NCI-H345 (cell line): ENCODE data around the gene HOXD13.

Experiments used
- DNase-seq: peaks from one replicate; lab custom pipeline; 2025; lab: John Stamatoyannopoulos, UW

Gene HOXD13

GRCh38 chr2:176106581-176107539 lies 14.3 kb downstream of the HOXD13 start, which contains the start of gene HOXD11:
HOXD11 (plus strand) TSS chr2:176107280; CDS start chr2:176107356, 76 bp downstream.
- peak; percentile 70 for DNase-seq

GRCh38 chr2:176107731-176108181 lies 15.2 kb downstream of the HOXD13 start:
- peak; percentile 23 for DNase-seq

- no peak for DNase-seq
Observed at GRCh38 chr2:176109192-176109901, 16.8 kb downstream of the HOXD13 start.

- DNase-seq = no peak
Observed at GRCh38 chr2:176109946-176110345, 17.4 kb downstream of the HOXD13 start.

GRCh38 chr2:176110415-176111308 lies 18.1 kb downstream of the HOXD13 start:
- DNase-seq = no peak

GRCh38 chr2:176111309-176111663 lies 18.8 kb downstream of the HOXD13 start:
- DNase-seq = no peak

GRCh38 chr2:176111846-176112374 lies 19.4 kb downstream of the HOXD13 start:
- DNase-seq = no peak

- DNase-seq = no peak
Observed at GRCh38 chr2:176112375-176113302, 20.1 kb downstream of the HOXD13 start.

- DNase-seq = peak; percentile 82
Observed at GRCh38 chr2:176114120-176114929, 21.8 kb downstream of the HOXD13 start.

- no peak for DNase-seq
Observed at GRCh38 chr2:176114930-176115625, 22.6 kb downstream of the HOXD13 start.

GRCh38 chr2:176115883-176116813 lies 23.6 kb downstream of the HOXD13 start, which contains the start of gene HOXD10:
HOXD10 (plus strand) TSS chr2:176116778; CDS start chr2:176116834, 56 bp downstream.
- no peak for DNase-seq

GRCh38 chr2:176117162-176117822 lies 24.8 kb downstream of the HOXD13 start:
- DNase-seq = no peak

GRCh38 chr2:176117823-176118371 lies 25.4 kb downstream of the HOXD13 start:
- DNase-seq = no peak

GRCh38 chr2:176118601-176119339 lies 26.2 kb downstream of the HOXD13 start:
- DNase-seq = no peak

- DNase-seq = no peak
Observed at GRCh38 chr2:176120364-176121189, 28.1 kb downstream of the HOXD13 start.
